ENCODE results near the gene TNRC6B.
A peak's percentile ranks its signal among the peaks of the same experiment; 100 is the strongest.

The TNRC6B gene

GRCh38 chr22:40198733-40199132 lies 21.0 kb downstream of the TNRC6B start:
- H3K27ac ChIP-seq, result peak overlapping the region; percentile 85
- TF ChIP-seq CTCF (conservative IDR thresholded peaks at IDR 0.05), result no peak

GRCh38 chr22:40199223-40199622 lies 21.5 kb downstream of the TNRC6B start:
- peak overlapping the region; percentile 85 for H3K27ac ChIP-seq
- TF ChIP-seq CTCF (conservative IDR thresholded peaks at IDR 0.05), result no peak

GRCh38 chr22:40199852-40200251 lies 22.1 kb downstream of the TNRC6B start:
- no peak for TF ChIP-seq CTCF (conservative IDR thresholded peaks at IDR 0.05)
- peak overlapping the region; percentile 85 for H3K27ac ChIP-seq

GRCh38 chr22:40200795-40201530 lies 23.2 kb downstream of the TNRC6B start:
- no peak for TF ChIP-seq CTCF (conservative IDR thresholded peaks at IDR 0.05)
- no peak overlapping the region for H3K27ac ChIP-seq

- no peak overlapping the region for H3K27ac ChIP-seq
- TF ChIP-seq CTCF (conservative IDR thresholded peaks at IDR 0.05), result no peak
Measured at GRCh38 chr22:40202225-40202944, 24.7 kb downstream of the TNRC6B start.

GRCh38 chr22:40203572-40203971 lies 25.8 kb downstream of the TNRC6B start:
- peak overlapping the region; percentile 50 for H3K27ac ChIP-seq

More at GRCh38 chr22:40203572-40203971, 25.8 kb downstream of the TNRC6B start:
- no peak for TF ChIP-seq CTCF (conservative IDR thresholded peaks at IDR 0.05)

All from VCaP (cell line).